Left forelimb (tissue), 1 donor: ENCODE measurements around the gene GOLGA8S.
"Not testable (repeated sequence)": the region's sequence is repeated elsewhere in the genome, so short reads cannot be mapped to it uniquely, and the experiment has no call there.

Experiments used
- DNase-seq: peaks from one replicate; pipeline ENCODE4 v3.0.0-alpha.2; 2018; ENCODE audit warnings: low spot score

Gene GOLGA8S

DNA sequence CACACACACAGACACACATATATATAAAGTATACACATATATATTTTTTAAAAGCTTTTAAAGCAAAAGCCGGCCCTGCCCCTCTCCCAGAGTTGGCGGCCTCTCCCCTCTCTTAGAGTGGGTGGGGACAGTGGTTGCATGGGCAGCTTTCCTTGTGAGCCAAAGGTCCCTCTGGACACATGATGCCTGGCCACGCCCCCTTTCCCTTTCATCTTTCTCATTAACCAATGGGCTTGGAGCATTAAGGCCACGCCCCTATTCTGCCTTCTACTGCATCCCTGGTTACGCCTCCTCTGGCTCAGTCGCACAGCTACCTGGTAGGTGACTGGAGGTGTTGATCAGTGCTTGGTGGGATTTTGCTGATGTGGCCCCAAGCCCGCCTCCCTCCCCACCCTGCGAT lies at the start of gene GOLGA8S:
Gene GOLGA8S (plus strand): TSS at position 301 of the 400 bp plus-strand sequence. CDS start 62 bp downstream, at position 363.
- not testable (repeated sequence) for DNase-seq

DNA sequence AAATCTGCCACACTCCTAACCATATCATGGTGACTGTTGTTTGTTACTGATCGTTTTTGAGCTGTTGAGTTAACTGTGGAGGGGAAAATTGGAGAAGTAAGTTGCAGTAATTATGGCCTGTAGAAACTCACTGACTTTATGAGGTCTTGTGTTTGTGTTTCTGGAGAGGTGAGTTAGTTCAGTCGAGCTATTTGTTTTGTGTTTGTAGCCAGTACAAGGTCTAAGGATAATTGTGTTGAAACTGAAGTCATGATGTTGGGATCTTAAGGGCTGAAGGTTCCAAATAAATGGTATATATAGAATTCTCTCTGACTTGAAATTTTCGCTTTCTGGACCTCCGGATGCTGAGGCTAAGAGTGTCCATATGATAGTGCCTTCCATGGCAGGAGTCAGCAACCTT lies 49.7 kb upstream of the GOLGA8S start:
- DNase-seq = not testable (repeated sequence)

DNA sequence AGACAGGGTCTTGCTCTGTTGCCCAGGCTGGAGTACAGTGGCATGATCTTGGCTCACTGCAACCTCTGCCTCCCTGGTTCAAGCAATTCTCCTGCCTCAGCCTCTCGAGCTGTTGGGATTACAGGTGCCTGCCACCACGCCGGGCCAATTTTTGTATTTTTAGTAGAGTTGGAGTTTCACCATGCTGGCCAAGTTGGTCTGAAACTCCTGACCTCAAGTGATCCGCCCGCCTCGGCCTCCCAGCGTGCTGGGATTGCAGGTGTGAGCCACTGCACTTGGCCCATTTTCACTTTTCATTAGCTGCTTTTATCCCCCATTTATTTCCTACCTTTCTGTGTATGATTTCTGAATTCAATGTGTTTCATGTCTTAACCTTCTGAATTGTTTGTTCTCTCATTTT lies 48.6 kb upstream of the GOLGA8S start:
- not testable (repeated sequence) for DNase-seq

GRCh38 chr15:23311233-23311632 lies 43.3 kb upstream of the GOLGA8S start:
- not testable (repeated sequence) for DNase-seq

DNA sequence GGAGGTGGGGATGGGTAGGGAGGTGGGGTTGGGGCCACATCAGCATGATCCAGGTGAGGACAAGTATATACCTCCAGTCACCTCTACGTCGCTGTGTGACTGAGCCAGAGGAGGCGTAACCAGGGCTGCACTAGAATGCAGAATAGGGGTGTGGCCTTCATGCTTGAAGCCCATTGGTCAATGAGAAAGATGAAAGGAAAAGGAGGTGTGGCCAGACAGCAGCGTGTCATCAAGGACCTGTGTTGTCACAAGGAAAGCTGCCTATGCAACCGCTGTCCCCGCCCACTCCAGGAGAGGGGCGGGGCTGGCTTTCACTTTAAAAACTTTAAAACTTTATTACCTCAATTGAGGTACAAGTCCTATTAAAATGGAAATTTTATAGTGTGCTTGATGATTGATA lies 20.5 kb upstream of the GOLGA8S start, which contains the start of gene GOLGA6L26:
Gene GOLGA6L26 (minus strand): TSS at position 101 of the 400 bp plus-strand sequence. CDS start 61 bp downstream, at position 40.
- DNase-seq = not testable (repeated sequence)

GRCh38 chr15:23362622-23363021 lies 8.1 kb downstream of the GOLGA8S start:
- not testable (repeated sequence) for DNase-seq

GRCh38 chr15:23364261-23364660 lies 9.7 kb downstream of the GOLGA8S start:
- DNase-seq = not testable (repeated sequence)

GRCh38 chr15:23370578-23370977 lies 16.0 kb downstream of the GOLGA8S start:
- DNase-seq = no peak

GRCh38 chr15:23371134-23371533 lies 16.6 kb downstream of the GOLGA8S start:
- not testable (repeated sequence) for DNase-seq

DNA sequence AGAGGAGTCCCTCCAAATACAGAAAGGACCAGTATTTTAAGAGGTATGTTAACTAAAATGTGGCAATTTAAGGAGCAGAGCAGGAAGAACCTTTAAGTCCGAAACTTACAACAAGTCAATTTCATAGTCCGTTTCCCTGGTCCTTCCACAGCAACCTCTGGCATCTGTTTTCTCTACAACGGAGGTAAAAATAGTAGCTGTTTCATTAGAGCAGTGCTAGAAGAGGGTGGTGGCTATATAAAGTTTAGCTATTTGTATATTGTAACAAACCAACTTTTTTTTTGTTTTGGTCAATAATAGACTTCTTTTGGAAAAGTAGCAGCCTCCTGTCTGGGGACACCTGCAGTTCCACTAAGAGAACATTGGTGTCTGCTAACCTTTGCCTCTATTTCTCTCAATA lies 17.3 kb downstream of the GOLGA8S start:
- not testable (repeated sequence) for DNase-seq

- DNase-seq = no peak
Observed at GRCh38 chr15:23372284-23372683, 17.7 kb downstream of the GOLGA8S start.

- DNase-seq = not testable (repeated sequence)
Observed at GRCh38 chr15:23372891-23373600, 18.5 kb downstream of the GOLGA8S start.

- DNase-seq = not testable (repeated sequence)
Observed at GRCh38 chr15:23374226-23374625, 19.7 kb downstream of the GOLGA8S start.

- not testable (repeated sequence) for DNase-seq
Observed at GRCh38 chr15:23378946-23379345, 24.4 kb downstream of the GOLGA8S start.

DNA sequence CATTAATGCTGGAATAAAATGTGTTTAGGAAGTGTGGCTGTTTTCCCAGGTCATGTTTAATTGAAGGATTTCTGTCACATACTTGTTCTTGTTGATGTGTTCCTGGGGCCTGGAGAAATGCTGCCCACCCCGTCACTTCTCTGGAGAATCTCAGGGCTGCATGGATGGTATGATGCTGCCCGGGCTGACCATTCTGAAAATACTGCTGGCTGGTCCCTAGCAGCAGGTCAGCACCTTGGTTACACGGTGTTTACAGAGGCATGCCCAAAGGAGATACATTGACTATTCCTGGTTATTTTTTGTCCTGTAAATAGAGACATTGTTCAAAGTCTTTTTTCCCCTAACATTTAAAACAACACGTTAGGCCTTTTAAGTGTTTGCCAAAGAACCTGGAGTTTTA lies 26.2 kb downstream of the GOLGA8S start:
- not testable (repeated sequence) for DNase-seq

DNA sequence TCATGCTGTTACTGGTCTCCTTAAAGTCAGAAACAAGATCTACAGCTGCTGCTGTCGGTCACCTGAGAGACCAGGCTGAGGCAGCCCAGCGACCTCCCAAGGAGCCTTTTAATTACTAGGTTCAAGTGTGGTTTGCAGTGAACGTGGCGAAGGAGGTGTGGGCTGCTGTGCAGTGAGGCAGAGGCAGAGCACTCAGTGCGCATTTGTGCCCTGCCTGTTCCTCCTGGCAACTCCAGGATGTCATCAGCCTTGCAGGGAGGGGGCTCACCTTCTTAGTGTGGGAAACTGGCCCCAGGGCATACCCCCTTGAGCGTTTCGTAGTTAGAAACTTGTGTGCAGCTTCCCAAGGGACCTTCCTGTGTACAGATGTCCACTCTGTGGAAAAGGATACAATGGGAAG lies 26.6 kb downstream of the GOLGA8S start:
- DNase-seq = not testable (repeated sequence)

DNA sequence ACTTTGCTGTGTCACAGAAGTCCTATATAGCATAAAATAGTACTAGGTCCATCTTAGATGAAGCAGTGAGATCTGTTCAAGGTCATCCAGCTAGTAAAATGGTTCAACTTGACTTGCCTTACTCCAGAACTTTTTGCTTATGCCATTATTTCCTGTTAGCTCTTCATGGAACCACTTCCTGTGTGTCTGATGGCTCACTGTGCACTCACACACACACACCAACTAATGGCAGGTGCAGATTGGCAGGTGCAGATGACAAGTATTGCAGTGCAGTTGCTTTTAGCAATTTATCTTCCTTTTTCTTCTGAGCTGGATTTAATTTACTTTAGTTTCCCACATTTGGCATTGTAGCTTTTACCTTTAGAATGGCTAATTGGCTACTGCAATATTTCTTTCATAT lies 29.8 kb downstream of the GOLGA8S start:
- no peak for DNase-seq

DNA sequence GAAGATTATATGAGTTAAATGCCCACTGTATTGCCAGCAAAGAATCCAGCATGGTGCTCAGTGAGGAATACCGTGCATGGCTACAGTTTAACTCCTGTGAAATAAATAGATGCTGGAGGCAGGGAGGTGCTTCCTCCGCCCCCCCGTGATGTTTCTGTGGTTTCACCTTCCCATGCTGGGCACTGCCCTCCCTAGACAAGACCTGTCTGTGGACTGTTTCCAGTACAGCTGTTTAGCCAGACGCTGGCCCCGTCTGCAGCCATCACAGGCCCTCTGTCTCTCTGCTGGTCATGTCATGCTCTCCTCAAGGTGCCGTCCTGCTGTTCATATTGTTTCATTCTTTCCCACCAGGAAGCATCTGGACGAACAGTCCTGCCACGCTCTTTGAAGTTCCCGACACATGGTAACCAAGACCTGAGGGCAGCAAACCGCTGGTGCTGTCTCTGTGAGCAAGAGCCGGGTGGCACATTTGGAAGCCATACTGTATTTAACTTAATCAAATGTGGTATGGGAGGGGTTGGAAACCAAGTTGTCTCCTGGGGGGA lies 31.4 kb downstream of the GOLGA8S start:
- DNase-seq = no peak

GRCh38 chr15:23387621-23388190 lies 33.2 kb downstream of the GOLGA8S start:
- DNase-seq = no peak

DNA sequence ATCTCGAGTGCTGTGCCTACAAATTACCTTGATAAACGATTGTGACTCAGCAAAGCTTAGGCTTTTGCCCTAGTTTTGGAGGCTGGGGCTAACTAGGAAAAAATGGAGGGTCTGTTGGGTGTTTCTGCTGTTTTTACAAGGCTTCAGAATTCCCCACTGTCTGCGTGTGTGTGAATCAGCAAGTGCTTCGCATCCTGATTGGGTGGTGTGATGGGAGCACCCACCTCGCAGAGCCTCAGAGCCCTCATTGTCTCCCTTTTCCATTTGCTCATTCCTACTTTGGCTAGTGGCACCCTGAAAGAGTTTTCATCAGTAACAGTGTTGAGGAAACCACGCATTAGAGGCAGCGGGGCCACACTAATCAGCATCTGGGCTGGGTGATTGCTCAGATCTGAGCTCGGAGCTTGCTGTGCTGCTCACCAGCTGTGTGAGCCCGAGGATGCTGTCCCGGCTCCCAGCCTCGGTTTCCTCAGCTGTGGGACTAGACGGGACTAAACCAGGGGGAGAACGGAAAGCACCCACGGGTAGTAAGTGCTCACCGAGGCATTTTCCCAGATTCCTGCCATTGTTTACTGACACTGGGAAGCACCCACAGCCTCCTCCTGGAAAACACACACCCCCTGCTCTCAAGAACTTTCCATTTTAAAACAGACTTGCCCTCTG lies 40.6 kb downstream of the GOLGA8S start:
- no peak for DNase-seq

GRCh38 chr15:23395832-23396231 lies 41.3 kb downstream of the GOLGA8S start:
- DNase-seq = no peak

DNA sequence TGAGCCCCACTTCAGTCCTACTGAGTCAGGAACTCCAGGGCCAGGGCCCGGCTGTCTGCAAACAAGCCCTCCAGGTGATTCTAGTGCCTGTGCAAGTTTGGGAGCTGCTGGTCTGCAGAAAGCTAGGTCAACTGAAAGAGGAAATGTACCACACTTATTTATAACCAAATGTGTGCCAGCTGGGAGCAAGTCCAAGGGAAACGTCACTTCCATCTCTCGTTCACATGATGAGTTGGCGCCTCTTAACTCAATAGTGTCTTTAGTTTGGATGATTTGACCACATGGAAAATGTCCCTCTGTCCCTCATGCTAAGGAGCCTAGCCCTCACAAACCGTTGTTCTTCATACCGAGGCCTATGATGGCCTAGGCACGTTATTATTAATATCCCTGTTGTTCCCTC lies 43.2 kb downstream of the GOLGA8S start:
- DNase-seq = no peak

- not testable (repeated sequence) for DNase-seq
Observed at GRCh38 chr15:23398357-23398756, 43.8 kb downstream of the GOLGA8S start.
